ENCODE results near the gene ZNF480. TPM values are rescaled to one million over a fixed set of nuclear protein-coding genes. Genes with fewer than 3 reads are reported as not detected.
A peak's percentile ranks its signal among the peaks of the same experiment; 100 is the strongest.

The ZNF480 gene
- total and polyA plus RNA-seq, 2 of the 13 experiments (the other 11 are each of a cell fraction or from before 2014, with no cell fraction given): 2.1 to 9.6 TPM

- TF ChIP-seq GABPB1 (CRISPR knock-in tag; IDR thresholded peaks at IDR 0.05) (peak; percentile 77), MXD3 (CRISPR knock-in tag; IDR thresholded peaks at IDR 0.05) (0 out of 2 replicates have a peak, but pooled peaks have one; percentile 35), MTERF4 (CRISPR knock-in tag; IDR thresholded peaks at IDR 0.05) (0 out of 2 replicates have a peak, but pooled peaks have one; percentile 39), PRDM15 (CRISPR knock-in tag; IDR thresholded peaks at IDR 0.05) (peak; percentile 81), MYC (CRISPR knock-in tag; IDR thresholded peaks at IDR 0.05; ENCODE audit: borderline replicate concordance) (peak; percentile 63), TFAP4 (IDR thresholded peaks at IDR 0.05; ENCODE audit: borderline replicate concordance, low read depth) (peak; percentile 48; the same call in 1 of the 2 replicates), FOSL1 (CRISPR knock-in tag; IDR thresholded peaks at IDR 0.05; ENCODE audit: borderline replicate concordance) (no peak), ZZZ3 (CRISPR knock-in tag; IDR thresholded peaks at IDR 0.05; ENCODE audit: borderline replicate concordance) (no peak), LRRFIP1 (CRISPR knock-in tag; conservative IDR thresholded peaks at IDR 0.05) (no peak), SIN3A (IDR thresholded peaks at IDR 0.05; ENCODE audit: borderline replicate concordance, low read depth, low read length) (peak; percentile 84; the same call in 1 of the 2 replicates), HES4 (CRISPR knock-in tag; IDR thresholded peaks at IDR 0.05; ENCODE audit: borderline replicate concordance) (0 out of 2 replicates have a peak, but pooled peaks have one; percentile 20), ZFY (CRISPR knock-in tag; IDR thresholded peaks at IDR 0.05) (peak; percentile 17; the same call in 1 of the 2 replicates), ZNF879 (CRISPR knock-in tag; IDR thresholded peaks at IDR 0.05) (no peak), E2F1 (CRISPR knock-in tag; IDR thresholded peaks at IDR 0.05) (no peak), GABPA (IDR thresholded peaks at IDR 0.05; ENCODE audit: low read depth, low read length) (peak; percentile 37; the same call in 1 of the 2 replicates), GABPA (CRISPR knock-in tag; IDR thresholded peaks at IDR 0.05; ENCODE audit: low read depth) (peak; percentile 64), SNRNP70 (IDR thresholded peaks at IDR 0.05; ENCODE audit: low read depth, low read length) (no peak)
Measured at GRCh38 chr19:52296773-52297600, at the start of gene ZNF480 (continued).

Measured in HepG2 (cell line).